Activated CD8-positive, alpha-beta T cell treated with anti-CD3 and anti-CD28 coated beads for 36 hours (primary cell): ENCODE measurements around the gene ORAI2. TPM values are rescaled to one million over a fixed set of nuclear protein-coding genes. Genes with fewer than 3 reads are reported as not detected.
"Not testable (repeated sequence)": the region's sequence is repeated elsewhere in the genome, so short reads cannot be mapped to it uniquely, and the experiment has no call there.

Experiments used
- ATAC-seq: fragments of 200-7000 bp; cut with Tn5 transposase; one replicate; pipeline ENCODE4 v1.10.0; 2021; ENCODE audit warnings: mild to moderate bottlenecking, moderate library complexity
- CTCF ChIA-PET: fragments of 350-600 bp; sonication (Branson Sonifier 250); formaldehyde crosslinking; loops from one replicate; lab custom pipeline; 2021; ENCODE audit warnings: antibody characterized with exemption; lab: Charles Lee
- POLR2A ChIA-PET: fragments of 350-600 bp; sonication (Branson Sonifier 250); formaldehyde crosslinking; loops from one replicate; lab custom pipeline; 2021; ENCODE audit warnings: antibody characterized with exemption; lab: Charles Lee
- DNase-seq: peaks from one replicate; pipeline ENCODE4 v3.0.0-alpha.2; 2020
- H3K27ac Mint-ChIP-seq: one replicate; pipeline ENCODE4 v1.8.0; 2021; ENCODE audit warnings: mild to moderate bottlenecking, mixed read lengths
- H3K27me3 Mint-ChIP-seq: one replicate; pipeline ENCODE4 v1.8.0; 2021; ENCODE audit warnings: mixed read lengths
- H3K36me3 Mint-ChIP-seq: one replicate; pipeline ENCODE4 v1.8.0; 2021; ENCODE audit warnings: low read depth, mixed read lengths
- H3K4me1 Mint-ChIP-seq: one replicate; pipeline ENCODE4 v1.8.0; 2021; ENCODE audit warnings: low read depth, mixed read lengths
- H3K4me3 Mint-ChIP-seq: one replicate; pipeline ENCODE4 v1.8.0; 2021; ENCODE audit warnings: mild to moderate bottlenecking, moderate library complexity, mixed read lengths
- H3K9me3 Mint-ChIP-seq: one replicate; pipeline ENCODE4 v1.8.0; 2021; ENCODE audit warnings: mixed read lengths
- CTCF ChIP-seq: fragments of 200-600 bp; IDR thresholded peaks from one replicate; pipeline ENCODE4 v1.8.0; 2022; ENCODE audit warnings: antibody characterized with exemption, mild to moderate bottlenecking
- intact Hi-C: fragments of 100-400 bp; cut with micrococcal nuclease; formaldehyde crosslinking; loops from one replicate; pipeline ENCODE4 v1.10.0; 2022
- total RNA-seq, 2 experiments: library from RNA; stranded (reverse); gene quantifications; one replicate each; pipeline ENCODE4 v1.2.3, GENCODE V29; 2021

ORAI2 gene
- total RNA-seq, 2 experiments from 2014 or later, result 29.4 to 35.8 TPM

GRCh38 chr7:102453319-102453718 lies 19.9 kb downstream of the ORAI2 start:
- CTCF ChIA-PET, result no interaction called here
- Mint-ChIP-seq H3K9me3 (no peaks in the 10 kb centered on the region), H3K36me3 (peaks cover 6% of the 10 kb centered on the region), H3K4me3 (no peak overlapping the region), H3K27me3 (no peaks in the 10 kb centered on the region), H3K4me1 (peaks cover 4% of the 10 kb centered on the region), H3K27ac (no peak overlapping the region)
- ATAC-seq (no peak), DNase-seq (no peak)
- intact Hi-C loops, result loop anchor here (5.0 to 10.0 kb wide), 2 partner anchors 51 to 169 kb away; partner anchors contain the start of gene SH2B2
- POLR2A ChIA-PET, result interaction anchor here (4.2 kb wide), 1 partner anchor 12 kb away, joined by 17 read pairs; the partner anchor contains the start of genes ALKBH4 and LRWD1
- TF ChIP-seq CTCF, result no peak

- no peaks in the 10 kb centered on the region for H3K9me3 Mint-ChIP-seq
- POLR2A ChIA-PET, result interaction anchor here (4.2 kb wide), 1 partner anchor 11 kb away, joined by 17 read pairs; the partner anchor contains the start of genes ALKBH4 and LRWD1
- H3K4me3 Mint-ChIP-seq, result no peak overlapping the region
- TF ChIP-seq CTCF, result no peak
- DNase-seq, result no peak
- peaks cover 2% of the 10 kb centered on the region for H3K36me3 Mint-ChIP-seq
- no peak overlapping the region for H3K27ac Mint-ChIP-seq
- no peaks in the 10 kb centered on the region for H3K27me3 Mint-ChIP-seq
- CTCF ChIA-PET, result interaction anchor here (1.4 to 1.5 kb wide), 2 partner anchors 42 to 63 kb away, joined by 3 read pairs; no protein-coding TSS in a partner anchor
- no peak for ATAC-seq
- intact Hi-C loops, result loop anchor here (5.0 to 10.0 kb wide), 2 partner anchors 52 to 170 kb away; partner anchors contain the start of gene SH2B2
- peaks cover 4% of the 10 kb centered on the region for H3K4me1 Mint-ChIP-seq
These were observed 21.1 kb downstream of the ORAI2 start for GRCh38 chr7:102454468-102454867.

- CTCF ChIA-PET, result interaction anchor here (0.9 to 1.5 kb wide), 3 partner anchors 43 to 63 kb away, joined by 3 read pairs; no protein-coding TSS in a partner anchor
- H3K4me1 Mint-ChIP-seq, DNase-seq, H3K4me3 Mint-ChIP-seq, H3K9me3 Mint-ChIP-seq, H3K27ac Mint-ChIP-seq, H3K36me3 Mint-ChIP-seq, H3K27me3 Mint-ChIP-seq, ATAC-seq: not testable (repeated sequence)
- POLR2A ChIA-PET, result interaction anchor here (4.2 kb wide), 1 partner anchor 11 kb away, joined by 17 read pairs; the partner anchor contains the start of genes ALKBH4 and LRWD1
- intact Hi-C loops, result loop anchor here (5.0 to 10.0 kb wide), 2 partner anchors 53 to 170 kb away; partner anchors contain the start of gene SH2B2
These were observed 21.6 kb downstream of the ORAI2 start for GRCh38 chr7:102454932-102455331.

- no peak for ATAC-seq
- ChIA-PET CTCF (interaction anchor here (0.9 to 1.2 kb wide), 2 partner anchors 43 to 51 kb away, joined by 3 to 4 read pairs; no protein-coding TSS in a partner anchor), POLR2A (interaction anchor here (1.0 to 4.2 kb wide), 3 partner anchors 10 to 59 kb away, joined by 3 to 17 read pairs (median 4); partner anchors contain the start of genes ALKBH4 and LRWD1)
- Mint-ChIP-seq H3K9me3 (no peaks in the 10 kb centered on the region), H3K27me3 (no peaks in the 10 kb centered on the region), H3K27ac (no peak overlapping the region), H3K4me3 (no peak overlapping the region), H3K4me1 (peaks cover 1% of the 10 kb centered on the region), H3K36me3 (peaks cover 2% of the 10 kb centered on the region)
- TF ChIP-seq CTCF, result no peak
- intact Hi-C loops, result loop anchor here (10.0 kb wide), 1 partner anchor 171 kb away; the partner anchor contains the start of gene SH2B2
- DNase-seq, result no peak
These were observed 22.2 kb downstream of the ORAI2 start for GRCh38 chr7:102455596-102455995.

- CTCF ChIA-PET, result interaction anchor here (1.2 kb wide), 1 partner anchor 44 kb away, joined by 4 read pairs; no protein-coding TSS in a partner anchor
- H3K36me3 Mint-ChIP-seq, result peaks cover 2% of the 10 kb centered on the region
- H3K27me3 Mint-ChIP-seq, result no peaks in the 10 kb centered on the region
- H3K27ac Mint-ChIP-seq, result no peak overlapping the region
- no peaks in the 10 kb centered on the region for H3K9me3 Mint-ChIP-seq
- peaks cover 4% of the 10 kb centered on the region for H3K4me1 Mint-ChIP-seq
- H3K4me3 Mint-ChIP-seq, result no peak overlapping the region
- intact Hi-C loops, result loop anchor here (10.0 kb wide), 1 partner anchor 172 kb away; the partner anchor contains the start of gene SH2B2
- ATAC-seq, result no peak
- TF ChIP-seq CTCF, result no peak
- no peak for DNase-seq
- POLR2A ChIA-PET, result interaction anchor here (1.0 to 4.2 kb wide), 3 partner anchors 9 to 60 kb away, joined by 3 to 17 read pairs (median 4); partner anchors contain the start of genes ALKBH4 and LRWD1
These were observed 23.0 kb downstream of the ORAI2 start for GRCh38 chr7:102456327-102456726.
